Neuronal stem cell (in vitro differentiated cells): ENCODE measurements around the gene HPS5.

Source experiments
- DNase-seq: peaks from one replicate; pipeline ENCODE4 v3.0.0-alpha.2; 2013; ENCODE audit warnings: low spot score
- H2AFZ ChIP-seq: one replicate; pipeline ENCODE4 v1.6.1; 2013; ENCODE audit warnings: mild to moderate bottlenecking, low read length, inconsistent platforms
- H2AK5ac ChIP-seq: 2 replicates; pipeline ENCODE4 v1.6.1; 2013; ENCODE audit warnings: low read depth, mild to moderate bottlenecking, inconsistent platforms, low read length, moderate library complexity, mixed read lengths
- H2BK120ac ChIP-seq: 2 replicates; pipeline ENCODE4 v1.6.1; 2013; ENCODE audit warnings: low read depth, mild to moderate bottlenecking, inconsistent platforms, low read length, moderate library complexity, mixed read lengths
- H2BK12ac ChIP-seq: one replicate; pipeline ENCODE4 v1.6.1; 2013; ENCODE audit warnings: low read length, inconsistent platforms
- H2BK15ac ChIP-seq: 2 replicates; pipeline ENCODE4 v1.6.1; 2013; ENCODE audit warnings: mild to moderate bottlenecking, low read length, inconsistent platforms, mixed read lengths
- H2BK5ac ChIP-seq: one replicate; pipeline ENCODE4 v1.6.1; 2013; ENCODE audit warnings: inconsistent platforms, mild to moderate bottlenecking, low read length, moderate library complexity
- H3K14ac ChIP-seq: one replicate; pipeline ENCODE4 v1.6.1; 2013; ENCODE audit warnings: low read length, inconsistent platforms
- H3K18ac ChIP-seq: 2 replicates; pipeline ENCODE4 v1.6.1; 2013; ENCODE audit warnings: low read length, inconsistent platforms
- H3K23ac ChIP-seq: 2 replicates; pipeline ENCODE4 v1.6.1; 2013; ENCODE audit warnings: low read depth, mild to moderate bottlenecking, mixed read lengths, low read length, inconsistent platforms; ENCODE audit not compliant: poor library complexity
- H3K27ac ChIP-seq: replicated peaks from 3 replicates; pipeline ENCODE4 v1.5.1; 2013; ENCODE audit warnings: low read length, inconsistent platforms
- H3K27me3 ChIP-seq, 3 experiments: 2 replicates each; pipeline ENCODE4 v1.6.1; 2013; ENCODE audit warnings: low read length in 3 of 3, mild to moderate bottlenecking in 2 of 3, inconsistent platforms in 1 of 3, low read depth in 1 of 3, mixed read lengths in 1 of 3, moderate library complexity in 1 of 3; ENCODE audit not compliant: control insufficient read depth in 3 of 3, insufficient read depth in 3 of 3
- H3K36me3 ChIP-seq, 2 donors: replicated peaks in 1 of 2; 2 replicates each; pipeline ENCODE4 v1.6.1; 2013; ENCODE audit warnings: low read length in 2 of 2; ENCODE audit not compliant: control insufficient read depth in 2 of 2, insufficient read depth in 2 of 2
- H3K4ac ChIP-seq: 2 replicates; pipeline ENCODE4 v1.6.1; 2013; ENCODE audit warnings: inconsistent platforms, mild to moderate bottlenecking, low read length, moderate library complexity
- H3K4me1 ChIP-seq, 2 donors: 1 replicate in 1 of 2; 2 replicates in 1 of 2; pipeline ENCODE4 v1.6.1; 2013; ENCODE audit warnings: low read length in 2 of 2, low read depth in 1 of 2; ENCODE audit not compliant: control insufficient read depth in 2 of 2, insufficient read depth in 1 of 2
- H3K4me2 ChIP-seq: one replicate; pipeline ENCODE4 v1.6.1; 2013; ENCODE audit warnings: mild to moderate bottlenecking, low read length, inconsistent platforms; ENCODE audit not compliant: insufficient read depth, poor library complexity, severe bottlenecking
- H3K4me3 ChIP-seq, 2 donors: 2 replicates each; pipeline ENCODE4 v1.5.1; 2013; ENCODE audit warnings: low read length in 2 of 2, mild to moderate bottlenecking in 2 of 2, inconsistent platforms in 1 of 2, moderate library complexity in 1 of 2
- H3K79me1 ChIP-seq: one replicate; pipeline ENCODE4 v1.6.1; 2013; ENCODE audit warnings: low read depth, mild to moderate bottlenecking, inconsistent platforms, low read length, moderate library complexity
- H3K9ac ChIP-seq: one replicate; pipeline ENCODE4 v1.6.1; 2013; ENCODE audit warnings: mild to moderate bottlenecking, low read depth, low read length, inconsistent platforms; ENCODE audit not compliant: poor library complexity
- H3K9me3 ChIP-seq, 2 donors: replicated peaks in 1 of 2; 2 replicates each; pipeline versions ENCODE3 to v1.6.1; 2013; ENCODE audit warnings: low read length in 2 of 2, mild to moderate bottlenecking in 2 of 2, inconsistent platforms in 1 of 2, low read depth in 1 of 2, mixed read lengths in 1 of 2, moderate library complexity in 1 of 2; ENCODE audit not compliant: control insufficient read depth in 2 of 2, insufficient read depth in 1 of 2
- H4K8ac ChIP-seq: one replicate; pipeline ENCODE4 v1.6.1; 2013; ENCODE audit warnings: low read depth, mild to moderate bottlenecking, inconsistent platforms, low read length, moderate library complexity
- H4K91ac ChIP-seq: one replicate; pipeline ENCODE4 v1.6.1; 2013; ENCODE audit warnings: low read length, low read depth, mild to moderate bottlenecking, inconsistent platforms; ENCODE audit not compliant: poor library complexity
- WGBS, 2 donors: extraction: QIAGEN DNeasy Blood & Tissue Kit; methylation state at CpG; one replicate each; pipeline ENCODE4 v1.1.7; 2013; ENCODE audit warnings: missing lambda C conversion rate in 2 of 2, mixed read lengths in 1 of 2; ENCODE audit not compliant: insufficient read length in 2 of 2, insufficient replicate concordance in 1 of 2; ENCODE audit errors: extremely low coverage in 2 of 2; 5-methylcytosine and 5-hydroxymethylcytosine counted together

Gene HPS5

DNA sequence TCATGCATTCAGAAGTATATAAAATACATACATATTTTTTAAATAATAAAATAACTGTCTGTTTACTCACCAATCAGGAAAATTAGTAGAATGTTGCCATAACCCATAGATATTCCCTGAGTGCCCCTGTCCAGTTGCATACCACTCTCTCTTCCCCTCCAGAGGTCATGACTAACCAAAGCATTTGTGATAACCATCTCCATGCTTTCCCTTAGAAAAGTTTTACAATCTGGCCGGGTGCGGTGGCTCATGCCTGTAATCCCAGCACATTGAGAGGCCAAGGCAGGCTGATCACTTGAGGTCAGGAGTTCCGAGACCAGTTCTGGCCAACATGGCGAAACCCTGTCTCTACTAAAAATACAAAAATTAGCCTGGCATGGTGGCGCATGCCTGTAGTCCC lies 39.2 kb upstream of the HPS5 start:
- H3K18ac ChIP-seq, result no peak overlapping the region
- H3K27me3 ChIP-seq, result no peaks in the 10 kb centered on the region
- H3K14ac ChIP-seq, result no peak overlapping the region
- no peak for DNase-seq
- no peaks in the 10 kb centered on the region for H3K9me3 ChIP-seq
- no peak overlapping the region for H3K27ac ChIP-seq
- H3K4me2 ChIP-seq, result no peak overlapping the region
- no peak overlapping the region for H2BK120ac ChIP-seq
- no peaks in the 10 kb centered on the region for H3K4me1 ChIP-seq
- WGBS, 2 donors, result no CpG with 5 or more reads among the region's 5 CpGs
- H3K9ac ChIP-seq, result no peak overlapping the region
- H2AFZ ChIP-seq, result no peak overlapping the region
- H3K4ac ChIP-seq, result no peak overlapping the region
- no peak overlapping the region for H2AK5ac ChIP-seq
- H4K8ac ChIP-seq, result no peak overlapping the region
- H2BK15ac ChIP-seq, result no peak overlapping the region
- H3K79me1 ChIP-seq, result no peaks in the 10 kb centered on the region
- H3K4me3 ChIP-seq, result no peak overlapping the region
- H2BK12ac ChIP-seq, result no peak overlapping the region
- H2BK5ac ChIP-seq, result no peak overlapping the region
- H3K36me3 ChIP-seq, result peaks cover 25 to 95% of the 10 kb centered on the region in 2 donors
- no peak overlapping the region for H4K91ac ChIP-seq
- no peak overlapping the region for H3K23ac ChIP-seq

DNA sequence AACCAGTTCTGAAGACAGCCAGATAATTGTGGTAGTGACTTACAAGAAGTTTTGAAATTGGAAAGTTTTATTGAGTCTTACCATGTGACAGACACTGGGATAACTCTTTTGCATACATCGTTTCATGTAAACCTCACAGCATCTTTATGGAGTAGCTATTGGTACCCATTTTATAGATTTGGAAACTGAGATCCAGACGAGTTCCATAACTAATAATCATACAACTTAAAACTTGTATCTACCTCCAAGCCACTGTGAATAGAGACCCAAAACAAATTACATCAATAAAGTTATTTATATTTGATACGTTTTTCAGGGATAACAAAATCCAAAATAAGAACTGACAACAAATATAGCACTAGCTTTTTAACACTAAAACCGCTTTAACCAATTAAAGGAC lies 36.7 kb upstream of the HPS5 start:
- no peaks in the 10 kb centered on the region for H3K27me3 ChIP-seq
- no CpG with 5 or more reads among the region's 4 CpGs for WGBS, 2 donors

GRCh38 chr11:18352581-18352980 lies 30.6 kb upstream of the HPS5 start:
- Histone ChIP-seq H2AFZ (no peak overlapping the region), H3K23ac (no peak overlapping the region), H3K9ac (no peak overlapping the region), H3K79me1 (no peaks in the 10 kb centered on the region), H3K9me3 (no peaks in the 10 kb centered on the region), H4K8ac (no peak overlapping the region), H2BK15ac (no peak overlapping the region), H3K27me3 (no peaks in the 10 kb centered on the region), H3K18ac (no peak overlapping the region), H3K4me3 (no peak overlapping the region), H3K4me1 (no peaks in the 10 kb centered on the region), H3K4ac (no peak overlapping the region), H4K91ac (no peak overlapping the region), H2BK120ac (no peak overlapping the region), H3K27ac (no peak overlapping the region), H3K14ac (no peak overlapping the region), H2AK5ac (no peak overlapping the region), H3K4me2 (no peak overlapping the region), H2BK5ac (no peak overlapping the region), H2BK12ac (no peak overlapping the region), H3K36me3 (peaks cover 7 to 89% of the 10 kb centered on the region in 2 donors)
- WGBS, 2 donors, result no CpG with 5 or more reads among the region's 3 CpGs
- DNase-seq, result no peak

More for the DNA sequence above, 36.7 kb upstream of the HPS5 start:
- H2BK5ac ChIP-seq, result no peak overlapping the region
- H3K9ac ChIP-seq, result no peak overlapping the region
- no peak overlapping the region for H4K91ac ChIP-seq
- no peak overlapping the region for H3K18ac ChIP-seq
- H3K23ac ChIP-seq, result no peak overlapping the region
- no peaks in the 10 kb centered on the region for H3K4me1 ChIP-seq
- H2AFZ ChIP-seq, result no peak overlapping the region
- H3K9me3 ChIP-seq, result no peaks in the 10 kb centered on the region
- DNase-seq, result no peak
- H2BK120ac ChIP-seq, result no peak overlapping the region
- H3K36me3 ChIP-seq, result peaks cover 24 to 91% of the 10 kb centered on the region in 2 donors
- no peak overlapping the region for H3K4ac ChIP-seq
- no peak overlapping the region for H2BK12ac ChIP-seq
- no peak overlapping the region for H3K14ac ChIP-seq
- H2AK5ac ChIP-seq, result no peak overlapping the region
- no peak overlapping the region for H3K4me3 ChIP-seq
- H3K79me1 ChIP-seq, result no peaks in the 10 kb centered on the region
- no peak overlapping the region for H3K27ac ChIP-seq
- no peak overlapping the region for H4K8ac ChIP-seq
- no peak overlapping the region for H2BK15ac ChIP-seq
- no peak overlapping the region for H3K4me2 ChIP-seq

- no peak overlapping the region for H3K23ac ChIP-seq
- H3K4me1 ChIP-seq, result no peaks in the 10 kb centered on the region
- H2AFZ ChIP-seq, result no peak overlapping the region
- H2BK12ac ChIP-seq, result no peak overlapping the region
- no peak overlapping the region for H4K91ac ChIP-seq
- H3K79me1 ChIP-seq, result no peaks in the 10 kb centered on the region
- H2BK120ac ChIP-seq, result no peak overlapping the region
- H3K4me3 ChIP-seq, result no peak overlapping the region
- H3K9ac ChIP-seq, result no peak overlapping the region
- no peak for DNase-seq
- no peak overlapping the region for H3K27ac ChIP-seq
- no peak overlapping the region for H2BK5ac ChIP-seq
- peaks cover 6 to 87% of the 10 kb centered on the region in 2 donors for H3K36me3 ChIP-seq
- H3K4me2 ChIP-seq, result no peak overlapping the region
- H2BK15ac ChIP-seq, result no peak overlapping the region
- no peaks in the 10 kb centered on the region for H3K9me3 ChIP-seq
- no CpG with 5 or more reads among the region's 5 CpGs for WGBS, 2 donors
- H2AK5ac ChIP-seq, result no peak overlapping the region
- H4K8ac ChIP-seq, result no peak overlapping the region
- H3K18ac ChIP-seq, result no peak overlapping the region
- H3K14ac ChIP-seq, result no peak overlapping the region
- no peak overlapping the region for H3K4ac ChIP-seq
- H3K27me3 ChIP-seq, result no peaks in the 10 kb centered on the region
Measured at GRCh38 chr11:18347471-18348125, 25.7 kb upstream of the HPS5 start.
